Stimulated activated CD8-positive, alpha-beta memory T cell treated with anti-CD3 and anti-CD28 coated beads, Interleukin-4, amount 100 ng/mL, for 1 hour (primary cell): Measurements from ENCODE around the gene SEMA4D.
"Not testable (repeated sequence)": the region's sequence is repeated elsewhere in the genome, so short reads cannot be mapped to it uniquely, and the experiment has no call there.

ENCODE experiments used
- DNase-seq, 2 donors: peaks; one replicate each; pipeline ENCODE4 v3.0.0-alpha.2; 2020; ENCODE audit warnings: low read depth in 2 of 2, low spot score in 1 of 2

The SEMA4D gene

GRCh38 chr9:89483592-89484474 lies 14.1 kb downstream of the SEMA4D start:
- DNase-seq = peak in 1 of 2 donors; percentile 55

- DNase-seq = no peak
These were observed 15.0 kb downstream of the SEMA4D start for GRCh38 chr9:89482901-89483361.

GRCh38 chr9:89482056-89482851 lies 15.7 kb downstream of the SEMA4D start:
- no peak for DNase-seq

GRCh38 chr9:89481538-89481915 lies 16.4 kb downstream of the SEMA4D start:
- DNase-seq = no peak

GRCh38 chr9:89480825-89481537 lies 16.9 kb downstream of the SEMA4D start:
- DNase-seq = no peak

GRCh38 chr9:89480372-89480771 lies 17.5 kb downstream of the SEMA4D start:
- not testable (repeated sequence) for DNase-seq

- not testable (repeated sequence) for DNase-seq
These were observed 18.3 kb downstream of the SEMA4D start for GRCh38 chr9:89479669-89480011.

- DNase-seq = no peak
These were observed 18.9 kb downstream of the SEMA4D start for GRCh38 chr9:89478821-89479668.

GRCh38 chr9:89477811-89478630 lies 19.9 kb downstream of the SEMA4D start:
- peak in 1 of 2 donors; percentile 57 for DNase-seq

- DNase-seq = no peak
These were observed 20.5 kb downstream of the SEMA4D start for GRCh38 chr9:89477384-89477783.

GRCh38 chr9:89476546-89476945 lies 21.4 kb downstream of the SEMA4D start:
- no peak for DNase-seq

- DNase-seq = no peak
These were observed 21.9 kb downstream of the SEMA4D start for GRCh38 chr9:89475891-89476440.

GRCh38 chr9:89474939-89475338 lies 23.0 kb downstream of the SEMA4D start:
- DNase-seq = no peak

- DNase-seq = no peak
These were observed 24.0 kb downstream of the SEMA4D start for GRCh38 chr9:89473762-89474469.

GRCh38 chr9:89471796-89472320 lies 26.1 kb downstream of the SEMA4D start:
- not testable (repeated sequence) for DNase-seq

GRCh38 chr9:89471390-89471789 lies 26.5 kb downstream of the SEMA4D start:
- no peak for DNase-seq

- no peak for DNase-seq
These were observed 27.6 kb downstream of the SEMA4D start for GRCh38 chr9:89470224-89470839.

- DNase-seq = no peak
These were observed 28.9 kb downstream of the SEMA4D start for GRCh38 chr9:89469003-89469402.
